Measurements from ENCODE around the gene HIVEP3. TPM values are rescaled to one million over a fixed set of nuclear protein-coding genes. Genes with fewer than 3 reads are reported as not detected.

The HIVEP3 gene
- total RNA-seq, 3 donors from 2014 or later = 4.9 to 6.5 (median 6.1) TPM

DNA sequence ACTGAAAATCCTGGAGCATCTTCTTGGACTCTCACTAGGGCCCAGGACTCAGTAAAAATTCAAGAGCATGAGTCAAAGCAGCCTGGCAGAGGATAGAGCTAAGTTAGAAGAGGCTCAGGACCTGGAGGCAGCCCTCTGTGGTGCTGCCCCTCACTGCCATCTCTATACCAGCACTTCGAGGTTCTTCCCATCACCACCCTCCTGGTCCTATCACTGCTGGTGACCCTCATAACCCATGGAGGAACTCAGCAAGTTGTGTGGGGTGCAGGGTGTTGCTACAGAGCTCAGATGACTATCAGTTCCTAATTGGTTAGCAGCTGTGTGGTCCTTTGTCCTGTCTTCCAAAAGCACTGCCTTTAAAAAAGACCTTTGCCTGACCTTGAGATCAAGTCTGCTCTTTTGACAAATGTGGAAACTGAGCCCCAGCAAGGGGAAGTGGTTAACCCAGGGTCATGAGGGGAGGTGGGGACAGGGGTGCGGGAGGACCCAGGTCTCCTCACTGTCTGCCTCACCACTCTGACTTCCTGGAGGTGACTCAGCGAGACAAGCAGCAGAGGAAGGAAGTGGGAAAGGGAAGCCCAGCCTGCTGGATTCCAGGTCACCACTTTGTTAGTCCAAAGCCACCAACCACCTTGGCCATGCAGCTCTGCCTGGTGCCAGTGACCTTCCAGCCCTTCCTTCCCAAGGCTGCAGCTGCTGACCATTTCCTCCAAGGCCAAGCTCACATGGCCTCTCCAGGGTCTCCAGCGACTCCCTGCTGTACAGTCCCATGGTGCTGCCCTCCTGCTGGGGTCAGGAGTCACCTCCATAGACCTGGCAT is 234.8 kb downstream of the HIVEP3 start:
- TF ChIP-seq, protein P1, sequence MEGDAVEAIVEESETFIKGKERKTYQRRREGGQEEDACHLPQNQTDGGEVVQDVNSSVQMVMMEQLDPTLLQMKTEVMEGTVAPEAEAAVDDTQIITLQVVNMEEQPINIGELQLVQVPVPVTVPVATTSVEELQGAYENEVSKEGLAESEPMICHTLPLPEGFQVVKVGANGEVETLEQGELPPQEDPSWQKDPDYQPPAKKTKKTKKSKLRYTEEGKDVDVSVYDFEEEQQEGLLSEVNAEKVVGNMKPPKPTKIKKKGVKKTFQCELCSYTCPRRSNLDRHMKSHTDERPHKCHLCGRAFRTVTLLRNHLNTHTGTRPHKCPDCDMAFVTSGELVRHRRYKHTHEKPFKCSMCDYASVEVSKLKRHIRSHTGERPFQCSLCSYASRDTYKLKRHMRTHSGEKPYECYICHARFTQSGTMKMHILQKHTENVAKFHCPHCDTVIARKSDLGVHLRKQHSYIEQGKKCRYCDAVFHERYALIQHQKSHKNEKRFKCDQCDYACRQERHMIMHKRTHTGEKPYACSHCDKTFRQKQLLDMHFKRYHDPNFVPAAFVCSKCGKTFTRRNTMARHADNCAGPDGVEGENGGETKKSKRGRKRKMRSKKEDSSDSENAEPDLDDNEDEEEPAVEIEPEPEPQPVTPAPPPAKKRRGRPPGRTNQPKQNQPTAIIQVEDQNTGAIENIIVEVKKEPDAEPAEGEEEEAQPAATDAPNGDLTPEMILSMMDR (IDR thresholded peaks at IDR 0.05) = no peak
- ATAC-seq = peak; percentile 68
- intact Hi-C loops (cut with DNase I, micrococcal nuclease) = no loop called here
- peak in 2 of 3 donors; percentile 23 to 31 for DNase-seq
- H3K4me3 ChIP-seq = no peak overlapping the region
- no peaks in the 10 kb centered on the region for H3K9me3 ChIP-seq
- H3K36me3 ChIP-seq (ENCODE audit: low read depth) = no peaks in the 10 kb centered on the region
- H3K4me1 ChIP-seq (ENCODE audit: low read depth) = no peaks in the 10 kb centered on the region

DNA sequence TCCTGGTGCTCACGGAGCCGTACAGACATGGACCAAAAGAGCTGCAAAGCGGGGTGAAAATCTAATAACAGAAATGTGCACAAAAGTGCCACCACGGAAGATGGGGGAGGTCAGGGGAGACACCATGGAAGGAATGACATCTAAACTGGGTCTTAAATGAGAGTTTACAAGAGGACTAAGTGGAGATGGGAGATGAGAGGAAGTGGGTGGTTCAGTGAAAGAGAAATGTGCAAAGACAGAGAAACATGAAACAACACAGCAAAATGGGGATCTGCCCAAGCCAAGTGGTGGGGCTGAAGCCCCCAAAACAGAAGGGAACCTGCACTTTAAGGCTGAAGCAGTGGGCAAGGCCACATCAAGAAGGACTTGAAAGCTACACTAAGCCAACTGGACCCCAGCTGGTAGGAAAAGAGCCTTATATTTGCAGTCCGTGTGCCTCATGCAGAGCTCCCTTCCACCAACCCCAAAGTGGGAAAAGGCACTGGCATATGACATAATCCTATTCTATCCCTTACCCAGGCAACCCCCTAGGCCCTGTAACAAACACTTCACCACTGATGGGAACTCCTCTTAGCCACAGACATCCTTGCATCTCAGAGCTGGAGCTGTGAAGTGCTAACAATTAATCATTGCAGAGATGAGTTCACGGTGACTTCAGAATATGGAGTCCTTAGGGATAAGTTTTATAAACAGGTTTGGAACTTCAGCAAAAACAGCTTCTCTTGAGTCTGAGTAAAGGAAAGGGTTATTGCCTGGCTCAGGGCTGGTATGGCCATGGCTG is 235.7 kb downstream of the HIVEP3 start:
- H3K36me3 ChIP-seq (ENCODE audit: low read depth) = no peaks in the 10 kb centered on the region
- DNase-seq (no peak), ATAC-seq (no peak)
- TF ChIP-seq, protein P1 (IDR thresholded peaks at IDR 0.05) = no peak
- intact Hi-C loops (cut with DNase I, micrococcal nuclease) = no loop called here
- no peaks in the 10 kb centered on the region for H3K4me1 ChIP-seq (ENCODE audit: low read depth)
- H3K4me3 ChIP-seq = no peak overlapping the region
- H3K9me3 ChIP-seq = no peaks in the 10 kb centered on the region

DNA sequence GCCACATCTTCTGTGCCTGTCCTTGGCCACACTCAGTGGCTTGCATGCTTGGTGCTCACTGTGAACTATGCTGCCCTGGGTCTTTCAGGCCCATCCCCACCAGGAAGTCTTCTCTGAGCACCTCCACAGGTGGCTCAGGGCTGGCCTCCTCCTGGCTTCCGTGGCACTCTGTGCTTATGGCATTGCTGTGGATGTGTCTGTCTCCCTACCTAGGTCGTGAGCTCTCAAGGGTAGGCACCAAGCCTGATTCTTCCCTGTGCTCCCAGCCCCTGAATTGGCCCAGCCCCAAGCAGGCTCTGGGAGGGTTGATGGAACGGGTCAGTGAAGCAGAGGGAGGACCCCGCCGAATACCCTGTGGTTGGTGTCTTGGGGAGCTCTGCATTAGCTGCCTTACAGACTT is 236.6 kb downstream of the HIVEP3 start:
- H3K9me3 ChIP-seq = no peaks in the 10 kb centered on the region
- no peak for DNase-seq
- TF ChIP-seq, protein P1 (IDR thresholded peaks at IDR 0.05) = no peak

DNA sequence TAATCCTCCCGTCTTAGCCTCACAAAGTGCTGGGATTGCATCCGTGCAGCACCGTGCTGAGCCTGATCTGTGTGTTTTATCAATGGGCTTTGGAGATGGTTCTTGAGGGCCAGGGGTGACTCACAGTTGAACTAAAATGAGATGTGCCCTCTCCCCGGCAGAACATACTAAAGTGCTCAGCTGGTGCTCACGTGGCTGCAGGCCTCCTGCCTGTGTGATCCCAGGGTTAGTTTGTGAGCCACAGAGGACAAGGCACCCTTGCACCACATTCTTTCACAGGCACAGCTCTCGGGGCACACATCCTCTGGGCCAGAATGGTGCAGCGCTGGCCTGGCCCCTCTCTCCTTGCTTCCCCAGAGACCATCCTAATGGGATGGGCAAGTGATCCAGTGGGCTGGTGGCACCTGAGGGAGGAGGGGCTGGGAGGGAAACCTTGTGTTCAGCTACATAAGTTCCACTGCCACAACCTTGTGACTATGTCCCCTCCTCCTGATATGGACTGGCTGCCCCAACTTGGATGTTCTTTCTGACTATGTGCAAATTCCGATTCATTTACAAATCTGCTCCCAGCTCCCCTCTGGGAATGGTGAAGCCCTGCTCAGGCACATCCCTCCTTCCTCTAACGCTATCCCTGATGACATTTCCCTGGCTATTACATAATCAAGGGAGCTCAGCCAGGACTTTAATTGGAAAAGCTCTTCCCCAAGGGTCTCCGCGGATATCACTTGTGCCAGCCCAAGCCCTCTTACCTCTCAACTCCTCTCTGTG is 237.2 kb downstream of the HIVEP3 start:
- no peak overlapping the region for H3K4me3 ChIP-seq
- TF ChIP-seq, protein P1 (IDR thresholded peaks at IDR 0.05) = no peak
- no peaks in the 10 kb centered on the region for H3K9me3 ChIP-seq
- H3K4me1 ChIP-seq (ENCODE audit: low read depth) = no peaks in the 10 kb centered on the region
- ATAC-seq = no peak
- DNase-seq = no peak
- no peaks in the 10 kb centered on the region for H3K36me3 ChIP-seq (ENCODE audit: low read depth)
- intact Hi-C loops (cut with DNase I, micrococcal nuclease) = no loop called here

More for the DNA sequence above, 236.6 kb downstream of the HIVEP3 start:
- no peaks in the 10 kb centered on the region for H3K4me1 ChIP-seq (ENCODE audit: low read depth)
- H3K4me3 ChIP-seq = no peak overlapping the region
- intact Hi-C loops (cut with DNase I, micrococcal nuclease) = no loop called here
- H3K36me3 ChIP-seq (ENCODE audit: low read depth) = no peaks in the 10 kb centered on the region
- no peak for ATAC-seq

DNA sequence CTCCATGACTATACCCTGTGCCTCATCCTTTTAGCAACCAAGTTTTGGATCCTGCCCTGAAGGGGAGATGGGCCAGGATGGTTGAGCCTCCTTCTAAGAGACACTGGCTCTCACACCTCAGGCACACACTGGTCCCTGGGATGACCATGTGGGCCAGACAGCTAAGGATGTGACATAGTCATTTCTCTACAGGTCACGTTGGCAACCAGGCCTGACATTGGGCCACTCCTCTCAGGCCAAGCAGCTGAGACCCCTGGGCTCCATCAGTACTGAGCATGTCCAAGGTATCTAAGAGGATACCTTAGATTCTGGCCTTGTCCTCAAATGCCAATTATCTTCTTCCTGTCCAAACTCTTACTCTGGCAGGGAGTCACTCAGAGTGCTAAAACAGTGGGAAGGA is 238.7 kb downstream of the HIVEP3 start:
- no peaks in the 10 kb centered on the region for H3K4me1 ChIP-seq (ENCODE audit: low read depth)
- no peaks in the 10 kb centered on the region for H3K9me3 ChIP-seq
- DNase-seq (no peak), ATAC-seq (no peak)
- H3K4me3 ChIP-seq = no peak overlapping the region
- H3K36me3 ChIP-seq (ENCODE audit: low read depth) = no peaks in the 10 kb centered on the region
- TF ChIP-seq, protein P1 (IDR thresholded peaks at IDR 0.05) = no peak
- intact Hi-C loops (cut with DNase I, micrococcal nuclease) = no loop called here

Measured in mucosa of descending colon (tissue), 3 donors.